HG02884 (cell line): ENCODE data around the gene MLH3.

Experiments used
- ATAC-seq: cut with Tn5 transposase; IDR thresholded peaks from one replicate; pipeline ENCODE4 v1.9.1; 2021; ENCODE audit warnings: mild to moderate bottlenecking, moderate library complexity; ENCODE audit not compliant: unreplicated experiment

MLH3 gene

DNA sequence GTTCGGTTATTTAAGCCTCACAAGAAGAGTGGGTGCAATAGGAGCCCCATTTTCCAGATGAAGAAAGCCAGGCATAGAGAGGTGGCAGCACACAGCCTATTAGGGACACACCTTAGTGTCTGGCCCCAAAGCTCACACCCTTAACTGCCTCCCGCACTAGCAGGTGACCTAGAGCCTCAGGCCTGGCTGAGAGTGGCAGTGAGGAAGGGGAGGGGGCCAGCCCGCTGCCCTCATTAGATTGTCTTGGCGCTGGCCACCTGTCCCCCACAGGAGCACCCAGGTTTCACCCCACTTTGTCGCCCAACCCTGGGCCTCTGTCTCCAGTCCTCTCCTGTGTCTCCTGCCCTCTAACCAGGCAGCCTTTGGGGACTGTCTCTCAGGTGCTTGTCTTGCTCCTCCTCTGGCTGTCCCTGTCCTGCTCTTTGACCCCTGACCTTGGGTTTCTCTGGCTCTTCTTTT, 77.3 kb downstream of the MLH3 start:
- ATAC-seq = no peak

DNA sequence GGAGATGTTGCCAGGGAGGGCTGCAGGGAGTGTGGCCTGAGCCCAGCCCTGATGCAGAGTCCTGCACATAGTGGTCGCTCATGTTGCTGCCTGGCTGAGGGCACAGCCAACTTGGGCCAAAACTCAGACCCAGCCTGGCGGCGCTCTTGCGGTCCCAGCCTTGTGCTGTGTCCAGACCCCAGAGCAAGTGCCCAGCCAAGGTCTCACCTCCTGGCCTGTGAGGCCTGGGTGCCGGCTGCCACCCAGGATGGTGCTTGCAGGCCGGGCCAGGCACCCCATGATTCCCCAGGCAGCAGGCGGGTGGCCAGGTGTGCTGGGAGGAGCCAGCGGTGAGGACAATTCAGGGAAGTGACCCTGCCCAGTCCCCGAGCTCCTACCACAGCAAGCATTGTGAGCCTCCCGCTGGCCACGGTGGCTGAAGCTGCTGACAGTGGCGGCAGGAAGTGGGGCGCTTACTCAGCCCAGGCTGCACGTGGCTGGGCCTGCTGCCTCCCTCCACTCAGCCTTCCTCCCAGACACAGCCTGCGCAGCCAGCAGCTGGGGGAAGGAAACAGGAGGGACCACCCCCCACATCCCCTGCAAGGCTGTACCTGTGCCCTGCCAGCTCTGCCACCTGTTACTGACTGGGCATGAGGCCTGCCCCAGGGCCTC, 78.1 kb downstream of the MLH3 start:
- ATAC-seq = no peak

DNA sequence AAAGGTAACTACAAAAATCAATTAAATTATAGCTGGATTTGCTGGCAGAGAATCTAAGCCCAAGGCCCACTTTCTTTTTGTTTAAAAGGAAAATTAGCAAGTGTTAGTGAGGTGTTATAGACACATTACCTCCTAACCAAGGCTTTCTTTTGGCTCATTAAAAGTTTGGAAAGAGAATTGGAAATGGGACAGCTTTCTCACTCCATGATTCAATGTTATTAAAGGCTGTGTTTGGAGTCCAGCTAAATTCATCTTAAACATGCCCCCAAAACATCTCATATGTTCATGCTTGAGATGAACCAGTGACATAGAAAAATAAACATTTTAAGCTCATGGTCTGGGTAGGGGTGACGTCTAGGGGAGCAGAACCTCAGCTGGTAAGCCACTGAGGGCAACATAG, 82.5 kb downstream of the MLH3 start:
- ATAC-seq = no peak

DNA sequence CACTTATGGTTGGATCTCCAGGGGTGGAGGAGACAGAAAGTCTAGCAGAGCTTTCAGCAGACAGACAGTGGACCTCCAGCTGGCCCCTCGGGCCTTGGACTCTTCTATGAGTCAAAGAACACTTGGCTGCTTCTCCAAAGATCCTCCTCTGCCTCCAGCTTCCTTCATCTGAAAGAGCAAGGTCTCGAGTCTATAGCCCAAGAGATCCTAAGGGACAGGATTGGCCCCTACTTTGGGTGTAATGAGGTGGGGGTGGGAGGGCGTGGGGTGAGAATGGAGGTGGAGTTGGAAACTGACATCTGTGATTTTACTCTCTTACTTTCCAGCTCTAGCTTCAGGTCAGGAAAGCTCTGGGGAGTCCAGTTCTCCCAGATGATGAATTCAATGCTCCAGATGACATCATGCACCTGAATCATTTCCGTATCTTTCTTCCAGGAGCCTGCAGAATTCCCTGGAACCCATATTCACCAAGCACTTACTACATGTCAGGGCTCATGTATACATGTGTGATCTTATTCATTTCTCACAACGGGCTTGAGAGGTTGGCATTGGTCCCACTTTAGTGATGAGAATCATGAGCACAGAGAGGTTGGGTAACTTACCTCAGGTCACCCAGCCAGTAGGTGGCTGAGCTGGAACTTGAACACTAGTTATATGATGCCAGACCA, 85.6 kb downstream of the MLH3 start:
- no peak for ATAC-seq

DNA sequence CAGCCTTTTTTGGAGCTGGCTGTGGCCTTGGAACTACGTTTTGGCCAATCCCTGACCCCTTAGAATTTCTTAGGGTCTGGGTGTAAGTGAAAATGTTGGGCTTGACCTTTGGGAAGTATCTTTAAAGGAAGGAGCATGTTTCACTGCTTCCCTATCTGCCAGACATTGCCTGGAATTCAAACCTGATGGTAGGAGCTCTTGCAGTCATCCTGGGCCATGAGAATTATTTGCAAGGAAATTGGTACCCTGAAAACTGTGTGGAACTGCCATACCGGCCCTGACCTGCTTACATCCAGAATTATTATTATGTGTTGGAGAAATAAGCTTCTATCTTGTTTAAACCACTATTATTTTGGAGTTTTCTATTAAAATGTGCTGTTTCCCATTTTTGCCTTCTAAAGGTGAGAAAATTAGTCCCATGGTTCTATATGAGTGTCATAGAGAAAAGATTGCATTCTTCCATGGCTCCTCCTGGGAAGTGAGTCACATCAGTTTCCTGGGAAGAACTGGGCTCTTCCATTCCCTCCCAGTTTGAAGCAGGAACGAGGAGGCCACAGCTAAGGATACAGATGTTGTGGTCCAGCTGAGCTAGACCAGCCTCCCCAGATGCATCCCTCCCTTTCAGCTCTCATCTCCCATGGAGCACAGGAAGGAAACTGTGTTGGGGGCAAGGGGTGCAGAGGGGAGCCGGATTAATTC, 86.3 kb downstream of the MLH3 start:
- ATAC-seq = no peak
